ENCODE measurements around the gene CD48.
A peak's percentile ranks its signal among the peaks of the same experiment; 100 is the strongest.

Gene CD48

DNA sequence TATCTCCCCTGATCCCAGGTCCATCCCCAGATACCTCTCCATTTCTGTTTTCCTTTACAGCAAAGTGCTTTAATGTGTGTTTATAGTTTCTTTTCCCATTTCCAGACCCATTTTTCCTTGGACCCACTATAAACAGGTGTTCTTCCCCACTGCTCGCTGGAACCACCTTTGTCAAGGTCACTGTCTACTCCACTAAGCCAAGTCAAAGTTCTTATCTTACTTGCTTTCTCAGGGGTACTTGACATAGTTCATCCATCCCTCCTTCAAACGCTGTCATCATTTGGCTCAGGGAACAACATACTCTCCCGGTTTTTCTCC lies 73.1 kb downstream of the CD48 start:
- Histone ChIP-seq H3K4me1 (ENCODE audit: control insufficient read depth, insufficient read depth, low read length) (peaks cover 19% of the 10 kb centered on the region; the same call in 1 of the 2 replicates), H3K4me3 (ENCODE audit: low read depth, low read length) (no peak overlapping the region), H3K27me3 (ENCODE audit: control insufficient read depth, insufficient read depth, low read length) (no peaks in the 10 kb centered on the region), H3K9ac (ENCODE audit: low read length) (no peak overlapping the region), H3K9me3 (ENCODE audit: control insufficient read depth, insufficient read depth, low read depth, low read length) (no peaks in the 10 kb centered on the region), H3K27ac (ENCODE audit: low read depth, low read length) (no peak overlapping the region), H3K36me3 (ENCODE audit: control insufficient read depth, insufficient read depth, low read length) (no peaks in the 10 kb centered on the region)

- peaks cover 19% of the 10 kb centered on the region; the same call in 1 of the 2 replicates for H3K4me1 ChIP-seq (ENCODE audit: control insufficient read depth, insufficient read depth, low read length)
- H3K9ac ChIP-seq (ENCODE audit: low read length) = no peak overlapping the region
- H3K27me3 ChIP-seq (ENCODE audit: control insufficient read depth, insufficient read depth, low read length) = no peaks in the 10 kb centered on the region
- H3K4me3 ChIP-seq (ENCODE audit: low read depth, low read length) = no peak overlapping the region
- H3K36me3 ChIP-seq (ENCODE audit: control insufficient read depth, insufficient read depth, low read length) = no peaks in the 10 kb centered on the region
- peak overlapping the region; percentile 42; the same call in 1 of the 2 replicates for H3K27ac ChIP-seq (ENCODE audit: low read depth, low read length)
- H3K9me3 ChIP-seq (ENCODE audit: control insufficient read depth, insufficient read depth, low read depth, low read length) = no peaks in the 10 kb centered on the region
Observed at GRCh38 chr1:160637821-160638539, 73.6 kb downstream of the CD48 start.

DNA sequence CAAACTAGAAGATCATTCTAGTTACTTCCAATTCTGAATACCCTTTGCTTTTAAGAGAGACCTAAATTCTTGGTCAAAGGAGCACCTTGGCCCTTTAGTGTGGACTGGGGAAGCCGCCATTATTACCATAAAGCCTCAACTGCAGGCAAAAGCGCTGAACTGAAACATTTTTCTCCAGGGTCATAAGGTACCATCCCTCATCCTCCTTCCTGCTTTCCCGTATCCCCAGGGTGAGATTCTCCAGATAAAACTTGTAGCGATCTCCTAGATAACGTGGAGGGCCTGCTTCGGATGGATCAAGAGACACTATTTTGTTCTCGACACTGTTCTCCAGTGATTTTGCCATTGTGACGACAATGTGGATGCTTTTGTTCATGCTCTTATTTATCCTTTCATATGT lies 74.6 kb downstream of the CD48 start:
- no peak overlapping the region for H3K4me3 ChIP-seq (ENCODE audit: low read depth, low read length)
- H3K27me3 ChIP-seq (ENCODE audit: control insufficient read depth, insufficient read depth, low read length) = no peaks in the 10 kb centered on the region
- H3K9me3 ChIP-seq (ENCODE audit: control insufficient read depth, insufficient read depth, low read depth, low read length) = no peaks in the 10 kb centered on the region
- no peaks in the 10 kb centered on the region for H3K36me3 ChIP-seq (ENCODE audit: control insufficient read depth, insufficient read depth, low read length)
- H3K27ac ChIP-seq (ENCODE audit: low read depth, low read length) = peak overlapping the region; percentile 42; the same call in 1 of the 2 replicates
- peaks cover 19% of the 10 kb centered on the region; the same call in 1 of the 2 replicates for H3K4me1 ChIP-seq (ENCODE audit: control insufficient read depth, insufficient read depth, low read length)
- no peak overlapping the region for H3K9ac ChIP-seq (ENCODE audit: low read length)

DNA sequence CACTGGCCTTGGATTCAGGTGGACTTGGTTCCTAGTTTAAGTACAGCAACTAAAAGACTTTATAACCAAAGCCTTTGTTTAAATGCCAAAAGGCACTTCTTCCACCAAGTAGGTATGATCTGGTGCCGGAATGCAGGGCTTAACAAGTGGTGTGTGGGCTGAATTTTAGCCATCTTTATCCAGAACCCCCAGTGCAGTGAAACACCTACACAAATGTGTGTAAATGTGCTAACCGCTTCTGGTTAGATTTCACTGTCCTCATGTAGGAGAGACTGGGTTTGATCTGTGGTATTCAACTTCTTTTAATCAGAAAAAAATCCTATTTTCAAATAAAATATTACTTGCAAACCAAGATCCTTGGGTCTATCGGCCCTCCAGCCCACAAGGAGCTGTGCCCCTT lies 75.1 kb downstream of the CD48 start:
- Histone ChIP-seq H3K9me3 (ENCODE audit: control insufficient read depth, insufficient read depth, low read depth, low read length) (no peaks in the 10 kb centered on the region), H3K4me1 (ENCODE audit: control insufficient read depth, insufficient read depth, low read length) (peaks cover 19% of the 10 kb centered on the region; the same call in 1 of the 2 replicates), H3K9ac (ENCODE audit: low read length) (no peak overlapping the region), H3K36me3 (ENCODE audit: control insufficient read depth, insufficient read depth, low read length) (no peaks in the 10 kb centered on the region), H3K27ac (ENCODE audit: low read depth, low read length) (peak overlapping the region; percentile 20; the same call in 1 of the 2 replicates), H3K4me3 (ENCODE audit: low read depth, low read length) (no peak overlapping the region), H3K27me3 (ENCODE audit: control insufficient read depth, insufficient read depth, low read length) (no peaks in the 10 kb centered on the region)

GRCh38 chr1:160636076-160636475 lies 75.5 kb downstream of the CD48 start:
- Histone ChIP-seq H3K9ac (ENCODE audit: low read length) (peak overlapping the region; percentile 34), H3K27ac (ENCODE audit: low read depth, low read length) (peak overlapping the region; percentile 24; the same call in 1 of the 2 replicates), H3K9me3 (ENCODE audit: control insufficient read depth, insufficient read depth, low read depth, low read length) (no peaks in the 10 kb centered on the region), H3K4me1 (ENCODE audit: control insufficient read depth, insufficient read depth, low read length) (peaks cover 20% of the 10 kb centered on the region; the same call in 1 of the 2 replicates), H3K36me3 (ENCODE audit: control insufficient read depth, insufficient read depth, low read length) (no peaks in the 10 kb centered on the region), H3K4me3 (ENCODE audit: low read depth, low read length) (no peak overlapping the region), H3K27me3 (ENCODE audit: control insufficient read depth, insufficient read depth, low read length) (no peaks in the 10 kb centered on the region)

- H3K9ac ChIP-seq (ENCODE audit: low read length) = no peak overlapping the region
- H3K27ac ChIP-seq (ENCODE audit: low read depth, low read length) = no peak overlapping the region
- H3K36me3 ChIP-seq (ENCODE audit: control insufficient read depth, insufficient read depth, low read length) = no peaks in the 10 kb centered on the region
- peaks cover 29% of the 10 kb centered on the region for H3K4me1 ChIP-seq (ENCODE audit: control insufficient read depth, insufficient read depth, low read length)
- H3K4me3 ChIP-seq (ENCODE audit: low read depth, low read length) = no peak overlapping the region
- H3K27me3 ChIP-seq (ENCODE audit: control insufficient read depth, insufficient read depth, low read length) = no peaks in the 10 kb centered on the region
- no peaks in the 10 kb centered on the region for H3K9me3 ChIP-seq (ENCODE audit: control insufficient read depth, insufficient read depth, low read depth, low read length)
Observed at GRCh38 chr1:160634543-160635491, 76.8 kb downstream of the CD48 start.

- Histone ChIP-seq H3K9me3 (ENCODE audit: control insufficient read depth, insufficient read depth, low read depth, low read length) (no peaks in the 10 kb centered on the region), H3K4me1 (ENCODE audit: control insufficient read depth, insufficient read depth, low read length) (peaks cover 34% of the 10 kb centered on the region), H3K27ac (ENCODE audit: low read depth, low read length) (no peak overlapping the region), H3K9ac (ENCODE audit: low read length) (no peak overlapping the region), H3K27me3 (ENCODE audit: control insufficient read depth, insufficient read depth, low read length) (no peaks in the 10 kb centered on the region), H3K4me3 (ENCODE audit: low read depth, low read length) (no peak overlapping the region), H3K36me3 (ENCODE audit: control insufficient read depth, insufficient read depth, low read length) (no peaks in the 10 kb centered on the region)
Observed at GRCh38 chr1:160633330-160633903, 78.2 kb downstream of the CD48 start.

DNA sequence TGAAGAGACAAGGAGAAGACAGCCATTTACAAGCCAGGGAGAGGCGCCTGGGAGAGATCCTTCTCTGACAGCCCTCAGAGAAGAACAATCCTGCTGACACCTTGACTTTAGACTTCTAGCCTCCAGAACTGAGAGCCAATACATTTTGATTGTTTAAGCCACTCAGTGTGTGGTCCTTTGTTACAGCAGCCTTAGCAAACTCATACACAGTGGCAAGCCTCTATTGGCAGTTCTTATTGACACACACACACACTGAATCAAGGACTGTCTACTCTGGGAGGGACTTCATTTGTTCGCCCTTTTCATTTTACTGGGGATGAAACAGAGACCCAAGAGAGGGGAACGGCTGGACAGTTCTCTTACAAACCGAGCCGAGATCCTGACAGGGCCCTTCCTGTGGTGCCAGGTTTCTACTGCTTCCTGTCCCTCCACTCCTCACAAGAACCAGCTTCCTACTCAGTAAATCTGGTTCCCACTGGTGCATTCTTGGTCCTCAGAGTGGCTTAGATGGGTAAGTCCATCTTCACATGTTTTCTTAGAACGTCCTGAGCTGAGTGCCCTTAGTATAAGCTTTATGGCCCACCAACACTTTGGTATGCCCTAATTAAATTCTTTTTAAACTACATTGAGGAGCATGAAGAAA lies 79.5 kb downstream of the CD48 start:
- Histone ChIP-seq H3K36me3 (ENCODE audit: control insufficient read depth, insufficient read depth, low read length) (no peaks in the 10 kb centered on the region), H3K27me3 (ENCODE audit: control insufficient read depth, insufficient read depth, low read length) (no peaks in the 10 kb centered on the region), H3K27ac (ENCODE audit: low read depth, low read length) (no peak overlapping the region), H3K9me3 (ENCODE audit: control insufficient read depth, insufficient read depth, low read depth, low read length) (no peaks in the 10 kb centered on the region), H3K9ac (ENCODE audit: low read length) (no peak overlapping the region), H3K4me1 (ENCODE audit: control insufficient read depth, insufficient read depth, low read length) (peaks cover 22% of the 10 kb centered on the region), H3K4me3 (ENCODE audit: low read depth, low read length) (no peak overlapping the region)

GRCh38 chr1:160630523-160631451 lies 80.8 kb downstream of the CD48 start:
- Histone ChIP-seq H3K9me3 (ENCODE audit: control insufficient read depth, insufficient read depth, low read depth, low read length) (no peaks in the 10 kb centered on the region), H3K36me3 (ENCODE audit: control insufficient read depth, insufficient read depth, low read length) (no peaks in the 10 kb centered on the region), H3K27me3 (ENCODE audit: control insufficient read depth, insufficient read depth, low read length) (no peaks in the 10 kb centered on the region), H3K4me3 (ENCODE audit: low read depth, low read length) (no peak overlapping the region), H3K9ac (ENCODE audit: low read length) (peak overlapping the region; percentile 52), H3K27ac (ENCODE audit: low read depth, low read length) (peak overlapping the region; percentile 48; the same call in 1 of the 2 replicates), H3K4me1 (ENCODE audit: control insufficient read depth, insufficient read depth, low read length) (peaks cover 14% of the 10 kb centered on the region)
